ENCODE results near the gene FHIP1A. TPM values are rescaled to one million over a fixed set of nuclear protein-coding genes. Genes with fewer than 3 reads are reported as not detected.

The FHIP1A gene
- total RNA-seq, 1 donor from 2014 or later = 0.10 TPM

DNA sequence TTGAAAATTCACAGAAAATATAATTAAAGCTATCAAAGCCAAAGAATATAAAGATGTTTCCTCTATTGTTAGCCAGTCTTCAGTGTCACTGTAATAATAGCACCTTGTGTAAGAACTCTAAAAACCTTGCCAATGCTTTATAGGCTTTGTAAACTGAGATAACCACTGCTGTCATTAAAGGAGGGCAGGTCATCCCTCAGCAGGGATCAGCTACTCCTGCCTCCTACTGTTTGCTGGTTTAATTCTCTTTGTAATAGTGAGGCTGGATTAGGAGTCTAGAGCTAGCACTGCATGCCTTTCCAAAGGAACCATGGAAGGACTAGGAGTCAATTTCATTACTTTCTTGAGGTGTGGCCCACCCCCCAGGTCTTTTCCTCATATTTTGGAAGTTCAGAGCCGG is 46.2 kb downstream of the FHIP1A start:
- no peak for DNase-seq (ENCODE audit: low spot score)

GRCh38 chr4:151458148-151458547 is 49.2 kb downstream of the FHIP1A start:
- DNase-seq (ENCODE audit: low spot score) = no peak

Other genes with a start within 250 kb of the FHIP1A start
- gene PRSS48, start 132.0 kb upstream of the FHIP1A start, total RNA-seq = not detected
- gene SH3D19, start 83.6 kb upstream of the FHIP1A start, total RNA-seq = 162 TPM

Measured in mesenteric fat pad (tissue), 1 donor.